ENCODE measurements around the gene CCSER2. TPM values are rescaled to one million over a fixed set of nuclear protein-coding genes. Genes with fewer than 3 reads are reported as not detected.

The CCSER2 gene
- total RNA-seq, 3 donors from 2014 or later, result 49.8 to 61.2 (median 49.9) TPM

DNA sequence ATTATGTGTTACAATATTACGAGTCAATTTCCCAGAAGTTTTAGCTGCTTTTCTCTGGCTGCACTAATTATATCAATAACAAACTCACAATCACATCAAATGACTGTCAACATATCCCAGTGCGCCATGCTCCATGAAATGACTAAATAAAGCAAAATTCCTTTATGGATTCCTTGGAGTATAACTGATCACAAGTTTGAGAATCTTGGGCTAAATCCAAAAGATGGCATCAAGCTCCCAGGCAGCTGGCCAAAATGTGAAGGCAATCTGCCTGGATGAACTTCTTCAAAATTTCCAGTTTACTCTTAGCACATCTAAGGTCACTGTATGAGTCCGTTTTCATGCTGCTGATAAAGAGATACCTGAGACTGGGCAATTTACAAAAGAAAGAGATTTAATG, 210.8 kb downstream of the CCSER2 start:
- Histone ChIP-seq H3K36me3 (no peaks in the 10 kb centered on the region), H3K27ac (no peak overlapping the region), H3K27me3 (peaks cover 0 to 7% of the 10 kb centered on the region in 2 donors), H3K4me3 (no peak overlapping the region), H3K4me1 (peaks cover 0 to 13% of the 10 kb centered on the region in 2 donors), H3K9me3 (no peaks in the 10 kb centered on the region)
- TF ChIP-seq, protein P1, sequence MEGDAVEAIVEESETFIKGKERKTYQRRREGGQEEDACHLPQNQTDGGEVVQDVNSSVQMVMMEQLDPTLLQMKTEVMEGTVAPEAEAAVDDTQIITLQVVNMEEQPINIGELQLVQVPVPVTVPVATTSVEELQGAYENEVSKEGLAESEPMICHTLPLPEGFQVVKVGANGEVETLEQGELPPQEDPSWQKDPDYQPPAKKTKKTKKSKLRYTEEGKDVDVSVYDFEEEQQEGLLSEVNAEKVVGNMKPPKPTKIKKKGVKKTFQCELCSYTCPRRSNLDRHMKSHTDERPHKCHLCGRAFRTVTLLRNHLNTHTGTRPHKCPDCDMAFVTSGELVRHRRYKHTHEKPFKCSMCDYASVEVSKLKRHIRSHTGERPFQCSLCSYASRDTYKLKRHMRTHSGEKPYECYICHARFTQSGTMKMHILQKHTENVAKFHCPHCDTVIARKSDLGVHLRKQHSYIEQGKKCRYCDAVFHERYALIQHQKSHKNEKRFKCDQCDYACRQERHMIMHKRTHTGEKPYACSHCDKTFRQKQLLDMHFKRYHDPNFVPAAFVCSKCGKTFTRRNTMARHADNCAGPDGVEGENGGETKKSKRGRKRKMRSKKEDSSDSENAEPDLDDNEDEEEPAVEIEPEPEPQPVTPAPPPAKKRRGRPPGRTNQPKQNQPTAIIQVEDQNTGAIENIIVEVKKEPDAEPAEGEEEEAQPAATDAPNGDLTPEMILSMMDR (IDR thresholded peaks at IDR 0.05), result no peak
- TF ChIP-seq POLR2A (IDR thresholded peaks at IDR 0.05) (no peak), POLR2AphosphoS5 (IDR thresholded peaks at IDR 0.05) (no peak)
- intact Hi-C loops (cut with DNase I; ENCODE audit: low total_unique reads), result loop anchor here (5.0 kb wide), 1 partner anchor 162 kb away; no protein-coding TSS in a partner anchor
- no peak for DNase-seq (ENCODE audit: low spot score in 2 of 2)

DNA sequence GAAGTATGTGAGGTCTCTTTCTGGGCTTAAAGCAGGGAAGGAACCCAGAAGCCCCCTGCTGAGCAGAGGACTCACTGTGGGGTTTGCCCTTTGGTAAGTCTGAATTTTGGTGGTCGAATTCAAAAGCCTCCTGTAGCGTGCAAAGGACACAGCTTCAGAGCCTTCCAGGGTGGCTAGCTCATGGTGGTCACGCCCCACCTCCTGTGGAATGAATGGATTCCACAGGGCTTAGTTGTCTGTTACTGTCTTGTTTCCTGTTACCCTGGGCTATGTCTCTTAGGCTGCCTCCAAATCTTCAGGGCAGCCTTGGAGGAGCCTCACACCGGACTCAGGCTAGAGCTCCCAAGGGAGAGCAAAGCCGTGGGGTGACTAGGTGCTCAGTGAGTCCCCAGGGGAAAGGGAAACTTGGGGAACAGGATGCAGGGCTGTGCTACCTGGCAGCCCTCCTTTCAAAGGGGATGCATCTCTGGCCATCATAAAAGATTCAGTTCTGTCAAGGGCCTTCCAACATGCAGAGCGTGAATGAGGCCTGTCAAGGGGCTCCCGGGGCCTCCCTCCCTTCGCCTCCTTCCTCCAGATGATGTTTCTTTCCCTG, 211.7 kb downstream of the CCSER2 start:
- no peak for DNase-seq (ENCODE audit: low spot score in 2 of 2)
- H3K9me3 ChIP-seq, result no peaks in the 10 kb centered on the region
- TF ChIP-seq POLR2A (IDR thresholded peaks at IDR 0.05), result no peak
- H3K36me3 ChIP-seq, result no peaks in the 10 kb centered on the region
- H3K4me3 ChIP-seq, result peak overlapping the region in 2 of 3 donors; percentile 43 to 57
- intact Hi-C loops (cut with DNase I; ENCODE audit: low total_unique reads), result no loop called here
- H3K27me3 ChIP-seq, result peaks cover 0 to 7% of the 10 kb centered on the region in 2 donors
- H3K4me1 ChIP-seq, result peaks cover 0 to 13% of the 10 kb centered on the region in 2 donors
- H3K27ac ChIP-seq, result no peak overlapping the region

DNA sequence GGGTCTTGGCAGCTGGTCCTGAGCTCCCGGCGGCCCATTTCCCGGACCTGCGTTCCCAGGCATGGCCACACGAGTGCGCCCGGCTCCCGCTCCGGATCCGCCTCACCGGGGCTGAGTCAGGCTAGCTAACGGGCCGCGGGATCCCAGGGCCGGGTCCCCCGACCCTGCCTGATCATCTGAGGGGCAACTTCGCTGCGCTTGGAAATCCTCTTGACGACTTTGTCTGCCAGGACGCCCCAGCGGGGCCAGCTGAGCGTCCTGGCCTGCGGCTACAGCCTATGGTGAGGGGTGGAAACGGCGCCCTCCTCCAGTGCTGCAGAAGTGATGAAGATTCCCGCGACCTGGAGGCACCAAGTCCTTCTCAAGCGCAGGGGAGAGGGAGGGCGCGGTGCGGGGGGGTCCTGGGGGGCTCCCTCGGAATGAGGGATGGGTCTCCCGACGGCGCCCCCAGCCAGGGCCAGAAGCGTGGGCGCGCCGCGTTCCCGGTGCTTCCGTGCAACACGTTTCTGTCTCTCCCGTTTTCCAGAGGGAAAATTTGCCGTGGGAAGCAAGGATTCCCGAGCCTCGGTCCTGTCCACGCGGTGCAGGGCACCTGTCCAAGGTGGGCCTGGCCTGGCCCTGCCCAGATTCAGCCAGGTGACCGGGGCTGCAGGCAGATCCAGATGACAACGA, 212.4 kb downstream of the CCSER2 start:
- no peak overlapping the region for H3K27ac ChIP-seq
- DNase-seq (ENCODE audit: low spot score in 2 of 2), result peak in 1 of 2 donors; percentile 65
- H3K4me3 ChIP-seq, result peak overlapping the region; percentile 25 to 57 (median 43)
- H3K36me3 ChIP-seq, result no peaks in the 10 kb centered on the region
- intact Hi-C loops (cut with DNase I; ENCODE audit: low total_unique reads), result no loop called here
- no peaks in the 10 kb centered on the region for H3K9me3 ChIP-seq
- TF ChIP-seq, protein P1 (IDR thresholded peaks at IDR 0.05), result peak; percentile 45 to 74 (median 72)
- TF ChIP-seq POLR2A (IDR thresholded peaks at IDR 0.05) (no peak), POLR2AphosphoS5 (IDR thresholded peaks at IDR 0.05) (no peak)
- peaks cover 0 to 13% of the 10 kb centered on the region in 2 donors for H3K4me1 ChIP-seq
- H3K27me3 ChIP-seq, result peaks cover 0 to 7% of the 10 kb centered on the region in 2 donors

DNA sequence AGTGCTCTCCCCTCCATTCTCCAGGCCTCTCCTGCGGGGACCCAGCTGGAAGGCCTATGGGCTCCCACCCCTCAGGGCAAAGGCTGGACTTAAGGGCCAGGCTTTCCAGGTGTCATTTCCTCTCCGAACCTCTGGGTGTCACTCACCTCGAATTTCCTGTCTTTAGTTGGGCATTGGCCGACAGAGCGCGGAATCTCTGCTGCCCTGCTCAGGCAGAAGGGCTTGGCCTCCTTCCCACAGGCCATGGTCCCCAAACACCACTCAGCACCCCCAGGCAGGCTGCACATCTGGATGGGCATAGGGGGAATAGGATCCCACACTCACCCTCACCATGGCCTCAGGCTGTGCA, 212.9 kb downstream of the CCSER2 start:
- DNase-seq (ENCODE audit: low spot score in 2 of 2), result no peak
- H3K9me3 ChIP-seq, result no peaks in the 10 kb centered on the region
- TF ChIP-seq POLR2A (IDR thresholded peaks at IDR 0.05) (no peak), POLR2AphosphoS5 (IDR thresholded peaks at IDR 0.05) (no peak)
- TF ChIP-seq, protein P1 (IDR thresholded peaks at IDR 0.05), result no peak
- intact Hi-C loops (cut with DNase I; ENCODE audit: low total_unique reads), result no loop called here
- H3K27ac ChIP-seq, result no peak overlapping the region
- peaks cover 0 to 7% of the 10 kb centered on the region in 2 donors for H3K27me3 ChIP-seq
- no peaks in the 10 kb centered on the region for H3K36me3 ChIP-seq
- H3K4me3 ChIP-seq, result peak overlapping the region in 2 of 3 donors; percentile 43 to 57
- peaks cover 0 to 13% of the 10 kb centered on the region in 2 donors for H3K4me1 ChIP-seq

DNA sequence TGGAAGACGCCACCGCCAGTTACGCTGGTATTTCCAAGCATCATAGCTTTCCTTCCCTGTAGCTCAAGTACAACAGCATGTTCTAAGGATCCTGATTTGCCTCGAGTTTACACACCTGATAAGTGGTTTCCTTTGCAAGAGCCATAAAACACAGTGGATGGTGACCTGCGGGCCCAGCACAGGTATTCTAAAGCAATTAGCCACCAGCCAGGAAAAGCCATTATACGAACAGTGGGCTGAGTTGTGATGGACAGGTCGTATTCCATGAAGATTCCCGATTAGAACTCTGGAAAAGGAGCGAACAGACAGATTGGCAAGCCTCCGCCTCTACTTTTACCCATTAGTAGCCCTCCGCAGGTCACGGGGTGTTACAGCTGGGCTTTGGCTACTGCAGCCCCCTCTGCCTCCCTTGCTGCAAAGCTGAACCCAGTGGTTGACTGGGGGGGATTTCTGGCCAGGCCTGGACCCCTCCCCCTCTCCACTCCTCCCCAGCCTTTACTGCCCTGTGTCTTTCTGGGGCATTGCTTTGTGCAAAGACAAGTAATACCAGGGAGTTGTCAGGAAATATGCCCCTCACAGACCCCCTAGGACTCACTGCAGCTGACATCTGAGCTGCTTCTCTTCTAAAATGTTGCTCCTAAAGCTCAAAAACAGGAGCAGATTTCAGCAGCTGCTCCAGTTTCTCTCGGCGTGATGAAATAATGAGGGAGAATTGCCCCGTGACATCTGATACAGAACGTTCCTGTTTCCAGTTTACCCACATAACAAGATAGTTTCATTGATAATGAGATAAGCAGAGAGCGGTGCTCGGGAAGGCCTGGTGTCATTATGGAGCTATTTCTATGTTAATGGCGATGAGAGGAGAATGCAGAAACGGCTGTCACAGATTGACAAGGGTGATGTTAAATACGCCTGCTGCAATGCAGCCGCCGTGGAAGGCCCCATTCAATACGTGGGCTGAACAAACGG, 214.4 kb downstream of the CCSER2 start:
- H3K9me3 ChIP-seq, result no peaks in the 10 kb centered on the region
- TF ChIP-seq POLR2A (IDR thresholded peaks at IDR 0.05) (no peak), POLR2AphosphoS5 (IDR thresholded peaks at IDR 0.05) (no peak)
- TF ChIP-seq, protein P1 (IDR thresholded peaks at IDR 0.05), result no peak
- intact Hi-C loops (cut with DNase I; ENCODE audit: low total_unique reads), result no loop called here
- no peaks in the 10 kb centered on the region for H3K36me3 ChIP-seq
- no peak for DNase-seq (ENCODE audit: low spot score in 2 of 2)
- H3K27ac ChIP-seq, result no peak overlapping the region
- H3K4me3 ChIP-seq, result no peak overlapping the region
- peaks cover 0 to 13% of the 10 kb centered on the region in 2 donors for H3K4me1 ChIP-seq
- H3K27me3 ChIP-seq, result peaks cover 0 to 7% of the 10 kb centered on the region in 2 donors

Data from breast epithelium (tissue), 4 donors.